ENCODE measurements around the gene GATA1. TPM values are rescaled to one million over a fixed set of nuclear protein-coding genes. Genes with fewer than 3 reads are reported as not detected.

GATA1 gene
- total RNA-seq, 1 donor from 2014 or later: not detected

GRCh38 chrX:48737940-48738339, 48.5 kb upstream of the GATA1 start:
- no peaks in the 10 kb centered on the region for H3K9me3 Mint-ChIP-seq (ENCODE audit: unreplicated experiment)
- H3K27me3 Mint-ChIP-seq (ENCODE audit: low read depth, unreplicated experiment): no peaks in the 10 kb centered on the region
- H3K9me3 ChIP-seq (ENCODE audit: insufficient read depth, low read depth, low read length): no peaks in the 10 kb centered on the region
- no peaks in the 10 kb centered on the region for H3K79me2 ChIP-seq (ENCODE audit: insufficient read depth, low read length)
- H2AFZ ChIP-seq (ENCODE audit: low read depth, low read length): peak overlapping the region; percentile 93
- TF ChIP-seq, protein P1, sequence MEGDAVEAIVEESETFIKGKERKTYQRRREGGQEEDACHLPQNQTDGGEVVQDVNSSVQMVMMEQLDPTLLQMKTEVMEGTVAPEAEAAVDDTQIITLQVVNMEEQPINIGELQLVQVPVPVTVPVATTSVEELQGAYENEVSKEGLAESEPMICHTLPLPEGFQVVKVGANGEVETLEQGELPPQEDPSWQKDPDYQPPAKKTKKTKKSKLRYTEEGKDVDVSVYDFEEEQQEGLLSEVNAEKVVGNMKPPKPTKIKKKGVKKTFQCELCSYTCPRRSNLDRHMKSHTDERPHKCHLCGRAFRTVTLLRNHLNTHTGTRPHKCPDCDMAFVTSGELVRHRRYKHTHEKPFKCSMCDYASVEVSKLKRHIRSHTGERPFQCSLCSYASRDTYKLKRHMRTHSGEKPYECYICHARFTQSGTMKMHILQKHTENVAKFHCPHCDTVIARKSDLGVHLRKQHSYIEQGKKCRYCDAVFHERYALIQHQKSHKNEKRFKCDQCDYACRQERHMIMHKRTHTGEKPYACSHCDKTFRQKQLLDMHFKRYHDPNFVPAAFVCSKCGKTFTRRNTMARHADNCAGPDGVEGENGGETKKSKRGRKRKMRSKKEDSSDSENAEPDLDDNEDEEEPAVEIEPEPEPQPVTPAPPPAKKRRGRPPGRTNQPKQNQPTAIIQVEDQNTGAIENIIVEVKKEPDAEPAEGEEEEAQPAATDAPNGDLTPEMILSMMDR (IDR thresholded peaks at IDR 0.05; ENCODE audit: insufficient read depth, low read depth, low read length): no peak
- no peak for TF ChIP-seq EZH2 (IDR thresholded peaks at IDR 0.05; ENCODE audit: insufficient read depth, low read length)
- H3K4me1 ChIP-seq (ENCODE audit: insufficient read depth, low read length): peaks cover 3% of the 10 kb centered on the region
- H3K4me3 ChIP-seq (ENCODE audit: insufficient read depth, low read depth, low read length): peak overlapping the region; percentile 61
- H3K27me3 ChIP-seq (ENCODE audit: insufficient read depth, low read length): no peaks in the 10 kb centered on the region
- FAIRE-seq (no peak), DNase-seq (ENCODE audit: low read depth) (no peak)
- H3K4me2 ChIP-seq (ENCODE audit: low read length): peak overlapping the region; percentile 85
- H3K27ac ChIP-seq (ENCODE audit: low read depth, low read length): peak overlapping the region; percentile 81
- peaks cover 3% of the 10 kb centered on the region for H3K4me1 Mint-ChIP-seq (ENCODE audit: low read depth, unreplicated experiment)
- H3K36me3 Mint-ChIP-seq (ENCODE audit: low read depth, unreplicated experiment): no peaks in the 10 kb centered on the region
- peak overlapping the region; percentile 86 for H3K4me3 Mint-ChIP-seq (ENCODE audit: unreplicated experiment)
- H4K20me1 ChIP-seq (ENCODE audit: insufficient read depth, low read length): no peaks in the 10 kb centered on the region
- peak overlapping the region; percentile 89 for H3K9ac ChIP-seq (ENCODE audit: low read length)
- H3K27ac Mint-ChIP-seq (ENCODE audit: unreplicated experiment): peak overlapping the region; percentile 84
- no peaks in the 10 kb centered on the region for H3K36me3 ChIP-seq (ENCODE audit: insufficient read depth, low read length)

GRCh38 chrX:48741834-48742233, 44.6 kb upstream of the GATA1 start:
- FAIRE-seq (no peak), DNase-seq (ENCODE audit: low read depth) (no peak)
- Histone ChIP-seq H2AFZ (ENCODE audit: low read depth, low read length) (no peak overlapping the region), H3K4me3 (ENCODE audit: insufficient read depth, low read depth, low read length) (no peak overlapping the region), H4K20me1 (ENCODE audit: insufficient read depth, low read length) (no peaks in the 10 kb centered on the region), H3K9me3 (ENCODE audit: insufficient read depth, low read depth, low read length) (no peaks in the 10 kb centered on the region), H3K27ac (ENCODE audit: low read depth, low read length) (no peak overlapping the region), H3K9ac (ENCODE audit: low read length) (no peak overlapping the region), H3K4me2 (ENCODE audit: low read length) (no peak overlapping the region), H3K36me3 (ENCODE audit: insufficient read depth, low read length) (no peaks in the 10 kb centered on the region), H3K4me1 (ENCODE audit: insufficient read depth, low read length) (peaks cover under 1% of the 10 kb centered on the region), H3K27me3 (ENCODE audit: insufficient read depth, low read length) (no peaks in the 10 kb centered on the region), H3K79me2 (ENCODE audit: insufficient read depth, low read length) (no peaks in the 10 kb centered on the region)
- Mint-ChIP-seq H3K4me3 (ENCODE audit: unreplicated experiment) (no peak overlapping the region), H3K9me3 (ENCODE audit: unreplicated experiment) (no peaks in the 10 kb centered on the region), H3K27ac (ENCODE audit: unreplicated experiment) (no peak overlapping the region), H3K36me3 (ENCODE audit: low read depth, unreplicated experiment) (no peaks in the 10 kb centered on the region), H3K27me3 (ENCODE audit: low read depth, unreplicated experiment) (no peaks in the 10 kb centered on the region), H3K4me1 (ENCODE audit: low read depth, unreplicated experiment) (no peaks in the 10 kb centered on the region)
- no peak for TF ChIP-seq EZH2 (IDR thresholded peaks at IDR 0.05; ENCODE audit: insufficient read depth, low read length)
- TF ChIP-seq, protein P1 (IDR thresholded peaks at IDR 0.05; ENCODE audit: insufficient read depth, low read depth, low read length): no peak

DNA sequence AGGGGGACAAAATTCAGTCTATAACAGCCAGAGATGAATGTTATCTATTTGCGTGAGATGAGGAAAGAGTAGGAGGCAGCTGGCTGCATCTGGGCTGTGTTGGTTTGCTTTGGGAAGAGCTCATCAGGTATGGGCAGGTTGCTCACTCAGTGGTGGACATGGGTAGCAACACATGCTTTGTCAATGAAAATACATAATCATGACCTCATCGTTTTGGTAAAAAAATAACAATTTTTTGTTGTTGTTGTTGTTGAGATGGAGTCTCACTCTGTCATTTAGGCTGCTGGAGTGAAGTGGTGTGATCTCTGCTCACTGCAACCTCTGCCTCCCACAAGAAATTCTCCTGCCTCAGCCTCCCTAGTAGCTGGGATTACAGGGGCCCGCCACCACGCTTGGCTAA, 41.2 kb upstream of the GATA1 start:
- Histone ChIP-seq H3K4me2 (ENCODE audit: low read length) (no peak overlapping the region), H3K4me1 (ENCODE audit: insufficient read depth, low read length) (no peaks in the 10 kb centered on the region), H3K4me3 (ENCODE audit: insufficient read depth, low read depth, low read length) (no peak overlapping the region), H3K36me3 (ENCODE audit: insufficient read depth, low read length) (no peaks in the 10 kb centered on the region), H3K27me3 (ENCODE audit: insufficient read depth, low read length) (no peaks in the 10 kb centered on the region), H3K27ac (ENCODE audit: low read depth, low read length) (no peak overlapping the region), H4K20me1 (ENCODE audit: insufficient read depth, low read length) (no peaks in the 10 kb centered on the region), H2AFZ (ENCODE audit: low read depth, low read length) (no peak overlapping the region), H3K9ac (ENCODE audit: low read length) (no peak overlapping the region), H3K9me3 (ENCODE audit: insufficient read depth, low read depth, low read length) (no peaks in the 10 kb centered on the region), H3K79me2 (ENCODE audit: insufficient read depth, low read length) (no peaks in the 10 kb centered on the region)
- peak; percentile 78 for FAIRE-seq
- no peak overlapping the region for H3K27ac Mint-ChIP-seq (ENCODE audit: unreplicated experiment)
- H3K27me3 Mint-ChIP-seq (ENCODE audit: low read depth, unreplicated experiment): no peaks in the 10 kb centered on the region
- H3K4me3 Mint-ChIP-seq (ENCODE audit: unreplicated experiment): no peak overlapping the region
- no peaks in the 10 kb centered on the region for H3K9me3 Mint-ChIP-seq (ENCODE audit: unreplicated experiment)
- H3K4me1 Mint-ChIP-seq (ENCODE audit: low read depth, unreplicated experiment): no peaks in the 10 kb centered on the region
- H3K36me3 Mint-ChIP-seq (ENCODE audit: low read depth, unreplicated experiment): no peaks in the 10 kb centered on the region
- DNase-seq (ENCODE audit: low read depth): no peak
- TF ChIP-seq, protein P1 (IDR thresholded peaks at IDR 0.05; ENCODE audit: insufficient read depth, low read depth, low read length): no peak
- TF ChIP-seq EZH2 (IDR thresholded peaks at IDR 0.05; ENCODE audit: insufficient read depth, low read length): no peak
